Gastroesophageal sphincter (tissue), 4 donors: ENCODE results near the gene EVC2. TPM values are rescaled to one million over a fixed set of nuclear protein-coding genes. Genes with fewer than 3 reads are reported as not detected.

Experiments
- ATAC-seq: fragments of 150-250 bp; one replicate; pipeline ENCODE4 v1.9.1; 2016; ENCODE audit warnings: mild to moderate bottlenecking, moderate library complexity
- H3K27ac ChIP-seq, 4 donors: fragments of 200-600 bp; sonication (generic) in 3 of 4; 1 replicate in 3 of 4; 2 replicates in 1 of 4; pipeline ENCODE4 v1.5.1; 2016 to 2019
- H3K27me3 ChIP-seq: fragments of 200-600 bp; sonication (generic); one replicate; pipeline ENCODE4 v1.5.1; 2019
- H3K36me3 ChIP-seq, 2 donors: fragments of 200-600 bp; sonication (generic); one replicate each; pipeline ENCODE4 v1.5.1; 2019; ENCODE audit warnings: control low read depth in 1 of 2
- H3K4me1 ChIP-seq, 3 donors: fragments of 200-600 bp; sonication (generic); 1 replicate in 2 of 3; 2 replicates in 1 of 3; pipeline ENCODE4 v1.5.1; 2016 to 2019; ENCODE audit warnings: control low read depth in 2 of 3
- H3K4me3 ChIP-seq, 2 donors: fragments of 200-600 bp; sonication (generic); one replicate each; pipeline ENCODE4 v1.5.1; 2019; ENCODE audit warnings: mild to moderate bottlenecking in 1 of 2, moderate library complexity in 1 of 2
- H3K9me3 ChIP-seq, 3 donors: fragments of 200-600 bp; sonication (generic); one replicate each; pipeline ENCODE4 v1.5.1; 2017 to 2019; ENCODE audit warnings: control low read depth in 2 of 3
- CTCF ChIP-seq, 4 experiments: fragments of 200-600 bp in 2 of 4; fragments of 450-650 bp in 2 of 4; sonication (generic) in 1 of 4; IDR thresholded peaks; one replicate each; pipeline ENCODE4 v1.5.1; 2017 to 2019; ENCODE audit warnings: antibody characterized with exemption in 4 of 4, mild to moderate bottlenecking in 2 of 4, moderate library complexity in 2 of 4
- EP300 ChIP-seq: sonication (generic); formaldehyde crosslinking; IDR thresholded peaks from one replicate; pipeline ENCODE4 v1.6.1; 2017; ENCODE audit warnings: antibody characterized with exemption, mild to moderate bottlenecking
- POLR2A ChIP-seq, 2 donors: fragments of 450-650 bp; IDR thresholded peaks; one replicate each; pipeline ENCODE4 v1.6.1; 2017; ENCODE audit warnings: antibody characterized with exemption in 2 of 2, mild to moderate bottlenecking in 2 of 2, moderate library complexity in 1 of 2
- POLR2AphosphoS5 ChIP-seq: sonication (generic); formaldehyde crosslinking; IDR thresholded peaks from one replicate; pipeline ENCODE4 v1.6.1; 2017; ENCODE audit warnings: antibody characterized with exemption
- WGBS, 2 donors: methylation state at CpG; one replicate each; pipeline ENCODE4 v1.1.5; 2018; ENCODE audit warnings: low coverage in 1 of 2; 5-methylcytosine and 5-hydroxymethylcytosine counted together
- total RNA-seq, 4 donors: library from RNA; depleted of rRNA; stranded (reverse); fragments of >200 nt; gene quantifications; one replicate each; pipeline ENCODE4 v1.1.0, GENCODE V29; 2016

EVC2 gene
- total RNA-seq, 4 donors from 2014 or later = 9.3 to 16.3 (median 12.4) TPM

DNA sequence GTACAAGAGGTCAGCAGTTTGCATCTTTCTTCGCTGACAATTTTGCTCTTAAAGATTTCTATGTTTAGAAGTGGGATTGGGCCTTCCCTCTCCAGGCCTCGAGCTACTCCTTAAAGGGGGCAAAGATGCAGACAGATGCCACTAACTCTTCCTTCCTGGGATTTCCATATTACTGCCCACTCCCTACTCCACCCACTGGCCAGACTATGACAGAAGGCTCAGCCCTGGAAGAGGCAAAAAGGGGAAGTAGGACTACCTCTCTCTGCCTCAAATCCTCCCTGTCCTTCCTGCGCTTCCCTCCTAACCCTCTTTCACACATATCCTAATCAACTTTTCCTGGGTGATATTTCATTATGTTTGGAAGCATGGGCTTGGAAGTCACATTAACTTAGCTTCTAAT lies 58.3 kb downstream of the EVC2 start:
- H3K27me3 ChIP-seq = no peaks in the 10 kb centered on the region
- no peak overlapping the region for H3K4me3 ChIP-seq
- H3K27ac ChIP-seq = no peak overlapping the region
- ATAC-seq = no peak
- WGBS, 2 donors = 89 to 91% methylated on average over 3 of the region's 3 CpGs
- TF ChIP-seq CTCF (IDR thresholded peaks at IDR 0.05) = no peak
- TF ChIP-seq EP300 = no peak
- no peak for TF ChIP-seq POLR2A (IDR thresholded peaks at IDR 0.05)
- no peak for TF ChIP-seq POLR2AphosphoS5
- H3K36me3 ChIP-seq = peaks cover 0 to 79% of the 10 kb centered on the region in 2 donors
- H3K9me3 ChIP-seq = no peaks in the 10 kb centered on the region
- H3K4me1 ChIP-seq = no peaks in the 10 kb centered on the region

- no peak for ATAC-seq
- Histone ChIP-seq H3K4me3 (no peak overlapping the region), H3K27ac (no peak overlapping the region), H3K4me1 (no peaks in the 10 kb centered on the region), H3K36me3 (peaks cover 0 to 58% of the 10 kb centered on the region in 2 donors), H3K27me3 (no peaks in the 10 kb centered on the region), H3K9me3 (no peaks in the 10 kb centered on the region)
- WGBS, 2 donors = 70 to 76% methylated on average over 2 to 7 of the region's 7 CpGs
- no peak for TF ChIP-seq EP300
- TF ChIP-seq POLR2AphosphoS5 = no peak
- no peak for TF ChIP-seq CTCF (IDR thresholded peaks at IDR 0.05)
- no peak for TF ChIP-seq POLR2A (IDR thresholded peaks at IDR 0.05)
Observed at GRCh38 chr4:5647351-5647750, 61.0 kb downstream of the EVC2 start.

- Histone ChIP-seq H3K9me3 (no peaks in the 10 kb centered on the region), H3K27ac (no peak overlapping the region), H3K36me3 (peaks cover 2 to 63% of the 10 kb centered on the region in 2 donors), H3K4me3 (no peak overlapping the region), H3K27me3 (no peaks in the 10 kb centered on the region), H3K4me1 (no peaks in the 10 kb centered on the region)
- TF ChIP-seq POLR2AphosphoS5 (no peak), CTCF (IDR thresholded peaks at IDR 0.05) (no peak), POLR2A (IDR thresholded peaks at IDR 0.05) (no peak), EP300 (no peak)
- 76 to 85% methylated on average over 3 of the region's 3 CpGs for WGBS, 2 donors
- no peak for ATAC-seq
Observed at GRCh38 chr4:5640096-5640495, 68.3 kb downstream of the EVC2 start.

DNA sequence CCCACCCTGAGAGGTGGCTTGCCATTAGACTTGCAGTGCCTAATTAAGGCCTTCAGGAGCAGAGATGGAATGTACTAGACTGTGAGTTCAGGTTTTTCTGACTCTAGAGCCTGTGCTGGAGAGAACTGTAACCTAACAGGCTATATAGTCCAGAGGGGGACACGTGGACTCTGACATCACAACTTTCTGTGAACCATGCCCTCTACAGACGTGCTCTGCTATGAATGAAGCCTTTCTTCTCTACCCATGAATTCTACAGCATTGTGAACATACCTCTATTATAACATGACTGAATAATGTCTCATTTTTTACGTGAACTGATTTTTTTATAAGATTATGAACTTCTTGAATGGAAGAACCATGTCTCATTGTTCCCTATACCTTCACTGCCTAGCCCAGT lies 68.8 kb downstream of the EVC2 start:
- no peak for TF ChIP-seq POLR2A (IDR thresholded peaks at IDR 0.05)
- TF ChIP-seq POLR2AphosphoS5 = no peak
- no peak for TF ChIP-seq EP300
- TF ChIP-seq CTCF (IDR thresholded peaks at IDR 0.05) = no peak
- no peak for ATAC-seq
- Histone ChIP-seq H3K27ac (no peak overlapping the region), H3K9me3 (no peaks in the 10 kb centered on the region), H3K4me1 (no peaks in the 10 kb centered on the region), H3K4me3 (no peak overlapping the region), H3K27me3 (no peaks in the 10 kb centered on the region), H3K36me3 (peaks cover 2 to 65% of the 10 kb centered on the region in 2 donors)
- 91 to 100% methylated on average over 3 of the region's 3 CpGs for WGBS, 2 donors

GRCh38 chr4:5638976-5639375 lies 69.4 kb downstream of the EVC2 start:
- WGBS, 2 donors = 65 to 80% methylated on average over 1 to 4 of the region's 4 CpGs
- TF ChIP-seq EP300 (no peak), POLR2A (IDR thresholded peaks at IDR 0.05) (no peak), CTCF (IDR thresholded peaks at IDR 0.05) (no peak), POLR2AphosphoS5 (no peak)
- no peak for ATAC-seq
- Histone ChIP-seq H3K4me1 (no peaks in the 10 kb centered on the region), H3K9me3 (no peaks in the 10 kb centered on the region), H3K4me3 (no peak overlapping the region), H3K27me3 (no peaks in the 10 kb centered on the region), H3K36me3 (peaks cover 2 to 71% of the 10 kb centered on the region in 2 donors), H3K27ac (no peak overlapping the region)
